ENCODE data around the gene RGS6.

DNA sequence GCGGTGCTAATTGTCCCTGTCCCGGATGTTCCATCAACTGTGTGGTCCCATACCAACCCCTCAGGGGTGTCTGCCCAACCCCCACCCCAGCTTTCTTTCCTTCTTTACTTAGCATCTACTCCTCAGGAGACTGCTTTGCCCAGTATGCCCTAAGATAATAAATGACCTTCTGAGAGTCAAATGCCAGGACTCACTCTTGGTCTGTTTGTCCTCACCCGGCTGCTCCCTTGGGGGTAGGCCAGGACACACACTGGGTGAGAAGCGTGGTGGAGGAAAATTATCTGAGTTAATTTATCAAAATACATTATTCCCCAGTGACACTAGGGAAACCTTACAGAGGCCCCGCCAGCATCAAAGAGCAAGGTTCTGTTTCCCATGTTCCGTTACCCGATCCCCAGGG lies 457.0 kb downstream of the RGS6 start:
- TF ChIP-seq FOXM1 (IDR thresholded peaks at IDR 0.05; ENCODE audit: borderline replicate concordance) (no peak), BHLHE40 (IDR thresholded peaks at IDR 0.05; ENCODE audit: borderline replicate concordance) (no peak), CTBP1 (IDR thresholded peaks at IDR 0.05; ENCODE audit: borderline replicate concordance) (no peak)
